GM19043 (cell line): ENCODE measurements around the gene DMRTC1.
"Not testable (repeated sequence)": the region's sequence is repeated elsewhere in the genome, so short reads cannot be mapped to it uniquely, and the experiment has no call there.

ENCODE experiments used
- ATAC-seq: cut with Tn5 transposase; IDR thresholded peaks from one replicate; pipeline ENCODE4 v1.9.1; 2021; ENCODE audit warnings: low read depth; ENCODE audit not compliant: unreplicated experiment

The DMRTC1 gene

DNA sequence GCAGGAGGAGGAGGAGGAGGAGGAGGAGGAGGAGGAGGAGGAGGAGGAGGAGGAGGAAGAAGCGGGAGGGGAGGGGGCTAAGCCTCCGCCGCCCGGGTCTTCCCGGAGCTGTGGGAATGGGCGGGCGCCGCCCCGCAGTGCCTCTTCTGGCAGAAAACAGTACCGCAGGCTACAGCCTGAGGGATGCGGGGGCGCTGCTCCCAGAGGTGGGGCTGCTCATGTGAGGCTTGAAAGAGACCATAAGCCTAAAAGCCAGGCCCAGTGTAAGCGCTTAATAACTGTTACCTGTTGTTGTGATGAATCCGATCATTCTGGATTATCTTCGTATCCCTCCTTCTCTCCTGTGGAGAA is at the start of gene DMRTC1:
Gene DMRTC1 (minus strand): TSS at position 19 of the 351 bp plus-strand sequence. CDS start 68,143 bp downstream, outside the sequence.
- ATAC-seq, result peak; percentile 65

- ATAC-seq, result not testable (repeated sequence)
Observed at GRCh38 chrX:72980894-72981469, 37.3 kb upstream of the DMRTC1 start.

GRCh38 chrX:72974885-72975284 is 31.2 kb upstream of the DMRTC1 start:
- not testable (repeated sequence) for ATAC-seq

DNA sequence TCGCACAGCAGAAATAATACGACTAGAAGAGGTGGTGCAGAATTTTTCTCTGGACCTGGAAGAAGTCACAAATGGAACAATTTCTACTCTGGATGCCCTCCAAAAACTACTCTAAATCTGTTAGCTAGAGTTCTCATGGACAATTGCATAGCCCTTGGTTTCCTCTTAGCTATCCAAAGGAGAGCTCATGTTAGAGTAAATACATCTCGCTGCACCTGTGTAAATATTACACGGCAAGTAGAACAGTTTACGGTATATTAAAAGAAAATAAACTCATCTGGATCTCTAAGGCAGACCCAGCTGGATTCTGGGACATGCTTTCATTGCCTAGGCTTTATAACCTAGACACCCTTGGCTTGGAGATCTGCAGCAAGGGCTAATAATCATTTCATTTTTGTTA is 28.2 kb upstream of the DMRTC1 start:
- not testable (repeated sequence) for ATAC-seq

- ATAC-seq, result not testable (repeated sequence)
Observed at GRCh38 chrX:72959971-72960370, 16.3 kb upstream of the DMRTC1 start.

DNA sequence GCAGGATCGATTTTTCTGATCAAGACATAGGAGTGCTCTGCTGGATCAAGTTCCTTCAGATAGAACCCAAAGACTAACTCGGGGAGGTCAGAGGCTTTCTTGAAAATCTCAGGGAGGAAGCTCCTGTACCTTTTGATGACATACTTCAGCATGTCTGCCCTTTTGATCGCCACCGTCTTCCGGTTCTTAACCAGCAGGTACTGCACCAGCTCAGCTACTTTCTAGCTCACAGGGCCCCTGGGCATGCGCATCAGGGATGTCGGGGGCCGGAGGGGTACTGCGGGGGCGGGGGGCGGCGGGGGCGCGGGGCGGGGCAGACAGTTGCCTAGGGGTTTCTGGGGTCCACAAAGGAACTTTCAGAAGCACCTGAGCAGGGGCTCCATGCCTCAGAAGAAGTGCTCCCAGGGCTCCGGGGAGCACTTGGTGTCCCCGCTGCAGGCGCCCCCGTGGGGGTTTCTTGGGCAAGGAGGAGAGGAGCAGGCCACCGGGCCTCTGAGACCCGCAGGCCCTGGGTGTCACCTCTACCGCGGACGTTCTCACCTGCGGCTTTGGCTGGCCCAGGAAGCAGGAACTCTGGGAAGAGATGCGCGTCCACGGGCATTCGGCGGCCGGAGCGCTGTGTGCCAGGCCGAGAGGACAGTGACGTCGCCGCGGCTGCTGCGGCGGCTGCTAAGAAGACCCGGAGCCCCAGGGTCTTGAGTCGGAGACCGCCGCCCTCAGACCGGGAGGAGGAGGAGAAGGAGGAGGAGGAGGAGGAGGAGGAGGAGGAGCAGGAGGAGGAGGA is 410 bp downstream of the DMRTC1 start:
- peak; percentile 67 for ATAC-seq

DNA sequence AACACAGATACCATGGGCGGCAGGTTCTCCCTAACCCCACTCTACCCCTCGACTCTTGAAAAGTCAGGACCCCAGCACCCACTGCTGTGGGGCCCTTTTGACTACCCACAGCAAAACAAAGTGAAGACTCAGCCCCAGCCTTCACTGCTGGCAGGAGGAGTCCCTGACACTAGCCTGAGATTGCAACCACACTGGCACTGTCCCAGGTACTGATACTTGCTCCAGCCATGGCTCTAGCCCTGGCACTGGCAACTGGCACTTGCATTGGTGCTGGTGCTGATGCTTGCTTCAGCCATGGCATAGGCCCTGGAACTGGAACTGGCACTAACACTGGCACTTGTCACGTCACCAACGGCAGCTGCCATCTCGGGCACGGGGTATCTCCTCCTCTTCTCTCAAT is 1.4 kb downstream of the DMRTC1 start:
- ATAC-seq, result not testable (repeated sequence)

GRCh38 chrX:72937906-72938305 is 5.7 kb downstream of the DMRTC1 start, which contains the start of gene FAM236A:
TSS of gene FAM236A (plus strand) at chrX:72938206. CDS start at chrX:72938263, 57 bp downstream.
- ATAC-seq, result not testable (repeated sequence)

- not testable (repeated sequence) for ATAC-seq
Observed at GRCh38 chrX:72936882-72937455, 6.7 kb downstream of the DMRTC1 start.

GRCh38 chrX:72936455-72936854 is 7.2 kb downstream of the DMRTC1 start:
- ATAC-seq, result not testable (repeated sequence)

DNA sequence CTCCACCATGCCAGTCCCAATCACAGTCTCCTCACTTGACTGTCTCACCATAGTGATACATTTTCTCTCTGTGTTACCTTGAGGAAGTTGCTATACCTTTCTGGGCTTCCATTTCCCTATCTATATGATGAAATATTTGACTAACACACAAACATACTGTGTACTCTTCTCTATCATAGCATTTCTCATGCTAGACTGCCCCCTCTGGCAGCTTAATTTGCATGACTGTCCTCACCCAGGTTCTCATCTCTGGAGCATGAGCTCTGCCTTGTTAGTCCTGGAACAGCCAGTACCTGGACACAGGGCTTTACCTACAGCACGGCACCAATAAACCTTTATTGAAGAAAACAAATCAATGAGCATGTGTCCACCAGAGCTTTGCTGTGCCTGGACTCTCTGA is 11.4 kb downstream of the DMRTC1 start:
- not testable (repeated sequence) for ATAC-seq

DNA sequence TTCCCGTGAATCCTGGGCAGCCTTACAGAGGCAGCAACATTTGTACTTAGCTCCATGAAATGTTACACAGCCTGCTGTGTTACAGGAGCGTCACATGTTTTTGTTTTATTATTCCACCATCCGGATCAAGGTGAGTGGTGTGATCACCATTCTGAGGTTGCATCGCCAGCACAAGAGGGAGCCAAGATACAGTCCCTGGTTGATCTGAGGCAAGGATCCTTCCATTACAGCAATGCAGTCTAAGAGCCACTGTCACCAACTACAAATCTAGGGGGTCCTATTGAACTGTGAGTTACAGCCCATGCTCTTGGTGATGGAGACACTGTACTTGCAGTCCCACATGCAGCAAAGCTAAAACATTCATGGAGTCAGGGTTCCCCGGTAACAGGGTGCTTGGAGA is 27.5 kb downstream of the DMRTC1 start:
- ATAC-seq, result not testable (repeated sequence)

DNA sequence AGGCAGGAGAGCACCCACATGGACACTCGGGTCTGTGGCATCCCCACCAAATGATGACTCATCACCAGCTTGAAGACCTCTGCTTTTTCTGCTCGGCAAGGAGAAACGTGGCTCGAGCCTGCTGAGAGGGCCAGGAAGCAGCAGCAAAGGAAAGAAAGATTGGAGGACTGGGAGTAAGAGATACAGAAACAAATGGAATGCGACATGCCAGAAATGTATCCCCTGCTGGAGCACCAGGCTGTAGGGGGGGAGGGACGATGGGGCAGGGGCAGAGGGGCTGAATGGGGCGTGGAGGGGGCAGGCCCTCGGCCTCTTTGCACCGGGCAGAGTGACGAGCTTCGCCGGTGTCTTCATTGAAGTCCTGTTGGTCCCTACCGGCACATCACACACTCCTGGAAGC is 31.3 kb downstream of the DMRTC1 start, which contains the start of gene FAM236C:
Gene FAM236C (plus strand): TSS at position 301 of the 400 bp plus-strand sequence. CDS start 100 bp downstream, outside the sequence.
- ATAC-seq, result not testable (repeated sequence)

- ATAC-seq, result not testable (repeated sequence)
Observed at GRCh38 chrX:72889740-72890139, 53.9 kb downstream of the DMRTC1 start.

- not testable (repeated sequence) for ATAC-seq
Observed at GRCh38 chrX:72882898-72883297, 60.7 kb downstream of the DMRTC1 start.

GRCh38 chrX:72837532-72837931 is 106.1 kb downstream of the DMRTC1 start:
- ATAC-seq, result not testable (repeated sequence)

DNA sequence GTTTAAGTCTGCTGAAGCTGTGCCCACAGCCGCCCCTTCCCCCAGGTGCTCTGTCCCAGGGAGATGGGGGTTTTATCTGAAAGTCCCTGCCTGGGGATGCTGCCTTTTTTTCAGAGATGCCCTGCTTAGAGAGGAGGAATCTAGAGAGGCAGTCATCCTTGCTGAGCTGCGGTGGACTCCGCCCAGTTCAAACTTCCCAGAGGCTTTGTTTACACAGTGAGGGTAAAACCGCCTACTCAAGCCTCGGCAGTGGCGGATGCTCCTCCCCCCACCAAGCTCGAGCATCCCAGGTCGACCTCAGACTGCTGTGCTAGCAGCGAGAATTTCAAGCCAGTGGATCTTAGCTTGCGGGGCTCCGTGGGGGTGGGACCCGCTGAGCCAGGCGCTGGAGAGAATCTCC is 112.9 kb downstream of the DMRTC1 start:
- not testable (repeated sequence) for ATAC-seq
